Large intestine (tissue), 3 donors: ENCODE data around the gene DACT3. TPM values are rescaled to one million over a fixed set of nuclear protein-coding genes. Genes with fewer than 3 reads are reported as not detected.

Source experiments
- DNase-seq, 2 donors: peaks; one replicate each; pipeline versions ENCODE4 v3.0.0 to v3.0.0-alpha.2; 2013
- H3K27ac ChIP-seq: one replicate; pipeline ENCODE4 v1.5.1; 2013; ENCODE audit warnings: low read length
- H3K27me3 ChIP-seq: 2 replicates; pipeline ENCODE4 v1.6.1; 2013; ENCODE audit warnings: low read length; ENCODE audit not compliant: control insufficient read depth, insufficient read depth
- H3K36me3 ChIP-seq: 2 replicates; pipeline ENCODE4 v1.6.1; 2013; ENCODE audit warnings: low read length; ENCODE audit not compliant: control insufficient read depth, insufficient read depth
- H3K4me1 ChIP-seq: one replicate; pipeline ENCODE4 v1.6.1; 2013; ENCODE audit warnings: low read length; ENCODE audit not compliant: control insufficient read depth, insufficient read depth
- H3K4me3 ChIP-seq: one replicate; pipeline ENCODE4 v1.5.1; 2013; ENCODE audit warnings: low read length
- H3K9me3 ChIP-seq: one replicate; pipeline ENCODE4 v1.6.1; 2013; ENCODE audit warnings: mild to moderate bottlenecking, low read depth, low read length, moderate library complexity; ENCODE audit not compliant: control insufficient read depth
- WGBS: methylation state at CpG from one replicate; pipeline ENCODE4 v1.1.5; 2013; ENCODE audit warnings: low lambda C conversion rate; ENCODE audit not compliant: insufficient coverage; 5-methylcytosine and 5-hydroxymethylcytosine counted together
- polyA plus RNA-seq: library from polyadenylated mRNA; unstranded; fragments of 120-200 nt; gene quantifications from one replicate; pipeline ENCODE4 v1.2.1, GENCODE V29; 2013

DACT3 gene
- polyA plus RNA-seq, 1 donor: 13.7 TPM

DNA sequence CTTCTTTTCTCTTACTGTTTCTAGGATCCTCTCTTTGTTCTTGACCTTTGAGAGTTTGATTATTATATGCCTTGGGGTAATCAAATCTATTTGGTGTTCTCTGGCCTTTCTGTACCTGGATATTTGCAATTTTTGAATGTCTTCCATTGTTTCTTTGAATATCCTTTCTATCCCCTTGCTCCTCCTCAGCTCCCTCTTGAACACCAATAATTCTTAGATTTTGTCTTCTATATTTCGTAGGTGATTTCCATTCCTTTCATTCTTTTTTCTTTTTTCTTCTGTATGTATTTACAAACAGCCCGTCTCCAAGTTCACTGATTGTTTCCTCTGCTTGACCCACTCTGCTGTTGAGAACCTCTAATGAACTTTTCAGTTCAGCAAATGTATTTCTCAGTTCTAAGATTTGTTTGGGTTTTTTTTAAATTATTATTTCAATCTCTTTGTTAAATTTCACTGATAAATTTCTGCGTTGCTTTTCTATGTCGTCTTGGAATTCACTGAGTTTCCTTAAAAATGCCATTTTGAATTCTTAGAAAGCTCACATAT lies 62.5 kb downstream of the DACT3 start:
- no peak for DNase-seq
- H3K9me3 ChIP-seq: peaks cover 3% of the 10 kb centered on the region
- peaks cover 7% of the 10 kb centered on the region for H3K4me1 ChIP-seq
- no peak overlapping the region for H3K4me3 ChIP-seq
- H3K36me3 ChIP-seq: no peaks in the 10 kb centered on the region
- no peaks in the 10 kb centered on the region for H3K27me3 ChIP-seq
- 91% methylated on average over 4 of the region's 4 CpGs for whole genome bisulfite sequencing
- H3K27ac ChIP-seq: no peak overlapping the region

Other genes starting within 250 kb of the DACT3 start
- gene CCDC8, start 247.6 kb downstream of the DACT3 start, polyA plus RNA-seq: 44.8 TPM
- gene PNMA8C, start 232.2 kb downstream of the DACT3 start, polyA plus RNA-seq: 1.2 TPM
- 6.0 TPM for gene PNMA8A, start 189.6 kb downstream of the DACT3 start, polyA plus RNA-seq
- gene PNMA8B, start 165.3 kb downstream of the DACT3 start, polyA plus RNA-seq: 1.7 TPM
- 401 TPM for gene CALM3, start 59.9 kb downstream of the DACT3 start, polyA plus RNA-seq
- 4.8 TPM for gene PTGIR, start 36.1 kb downstream of the DACT3 start, polyA plus RNA-seq
- 4.6 TPM for gene GNG8, start 25.0 kb downstream of the DACT3 start, polyA plus RNA-seq
- 44.5 TPM for gene PRKD2, start 55.9 kb upstream of the DACT3 start, polyA plus RNA-seq
- gene FKRP, start 84.9 kb upstream of the DACT3 start, polyA plus RNA-seq: 17.4 TPM
- gene STRN4, start 85.3 kb upstream of the DACT3 start, polyA plus RNA-seq: 68.1 TPM
- gene SLC1A5, start 127.4 kb upstream of the DACT3 start, polyA plus RNA-seq: 84.9 TPM
- gene AP2S1, start 189.7 kb upstream of the DACT3 start, polyA plus RNA-seq: 78.8 TPM
- 42.8 TPM for gene ARHGAP35, start 199.8 kb upstream of the DACT3 start, polyA plus RNA-seq